Measurements from ENCODE around the gene PPM1H.
"Not testable (repeated sequence)": the region's sequence is repeated elsewhere in the genome, so short reads cannot be mapped to it uniquely, and the experiment has no call there.

Gene PPM1H, protein sequence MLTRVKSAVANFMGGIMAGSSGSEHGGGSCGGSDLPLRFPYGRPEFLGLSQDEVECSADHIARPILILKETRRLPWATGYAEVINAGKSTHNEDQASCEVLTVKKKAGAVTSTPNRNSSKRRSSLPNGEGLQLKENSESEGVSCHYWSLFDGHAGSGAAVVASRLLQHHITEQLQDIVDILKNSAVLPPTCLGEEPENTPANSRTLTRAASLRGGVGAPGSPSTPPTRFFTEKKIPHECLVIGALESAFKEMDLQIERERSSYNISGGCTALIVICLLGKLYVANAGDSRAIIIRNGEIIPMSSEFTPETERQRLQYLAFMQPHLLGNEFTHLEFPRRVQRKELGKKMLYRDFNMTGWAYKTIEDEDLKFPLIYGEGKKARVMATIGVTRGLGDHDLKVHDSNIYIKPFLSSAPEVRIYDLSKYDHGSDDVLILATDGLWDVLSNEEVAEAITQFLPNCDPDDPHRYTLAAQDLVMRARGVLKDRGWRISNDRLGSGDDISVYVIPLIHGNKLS

DNA sequence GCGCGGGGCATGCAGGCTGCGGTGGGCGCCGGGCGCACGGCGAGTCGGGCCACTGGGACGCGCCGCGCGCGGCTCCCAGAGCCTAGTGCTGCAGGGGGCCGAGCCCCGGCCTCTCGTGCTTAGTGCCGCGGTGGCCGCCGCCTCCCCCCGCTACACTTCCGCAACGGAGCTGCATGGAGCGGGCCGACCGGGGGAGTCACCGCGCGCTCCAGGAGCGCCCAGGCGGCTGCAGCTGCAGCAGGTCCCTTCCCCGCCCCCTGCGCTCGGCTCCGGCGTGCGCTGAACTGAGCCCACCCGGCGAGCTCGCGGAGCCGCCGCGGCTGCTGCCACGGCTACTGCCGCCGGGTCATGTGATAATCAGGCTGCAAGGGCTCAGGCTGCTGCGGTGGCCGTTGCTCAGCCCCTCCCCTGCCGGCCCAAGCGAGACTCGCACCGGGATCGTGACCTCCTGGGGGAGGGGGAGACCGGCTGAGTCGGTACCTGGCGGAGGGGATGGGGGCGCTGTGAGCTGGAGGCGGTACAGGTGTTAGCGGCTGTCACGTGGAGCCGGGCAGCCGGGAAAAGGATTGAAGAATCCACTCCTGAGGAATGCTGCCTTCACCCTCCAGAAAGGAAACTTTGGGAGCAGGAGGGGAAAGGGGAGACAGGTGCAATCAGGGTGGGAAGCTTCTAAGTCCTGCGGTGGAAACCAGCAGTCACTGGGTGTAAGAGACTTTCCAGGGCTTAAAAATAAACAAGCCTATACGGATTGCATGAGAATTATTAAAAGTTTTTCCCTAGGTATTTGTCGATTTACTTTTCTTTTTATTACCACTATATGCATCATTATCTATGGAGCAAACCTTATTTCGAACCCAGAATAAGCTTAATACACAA lies at the start of gene PPM1H:
Gene PPM1H, minus strand, starts transcription at position 352 of the 876 bp plus-strand sequence. CDS start 414 bp downstream, outside the sequence.
- peak; percentile 72 for DNase-seq
- in situ Hi-C loops (cut with HindIII; ENCODE audit: low pct_ligation_motif_present, low pct_unique_long_range_greater_than_20kb, low sequenced_read_pairs): no loop called here

DNA sequence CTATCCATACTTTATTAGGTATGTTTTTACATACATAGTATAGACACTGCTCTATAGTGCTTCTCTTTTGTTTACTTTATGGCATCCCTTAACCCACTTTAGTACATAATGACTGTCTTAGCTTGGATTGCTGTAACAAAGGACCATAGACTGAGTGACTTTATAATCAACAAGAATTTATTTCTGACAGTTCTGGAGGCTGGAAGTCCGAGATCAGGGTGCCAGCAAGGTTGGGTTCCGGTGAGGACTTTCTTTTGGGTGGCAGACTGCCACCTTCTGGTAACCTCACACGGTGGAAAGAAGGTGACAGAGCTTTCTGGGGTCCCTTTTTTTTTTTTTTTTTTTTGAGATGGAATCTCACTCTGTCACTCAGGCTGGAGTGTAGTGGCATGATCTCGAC lies 48.6 kb upstream of the PPM1H start:
- peak; percentile 19 for DNase-seq
- in situ Hi-C loops (cut with HindIII; ENCODE audit: low pct_ligation_motif_present, low pct_unique_long_range_greater_than_20kb, low sequenced_read_pairs): no loop called here

DNA sequence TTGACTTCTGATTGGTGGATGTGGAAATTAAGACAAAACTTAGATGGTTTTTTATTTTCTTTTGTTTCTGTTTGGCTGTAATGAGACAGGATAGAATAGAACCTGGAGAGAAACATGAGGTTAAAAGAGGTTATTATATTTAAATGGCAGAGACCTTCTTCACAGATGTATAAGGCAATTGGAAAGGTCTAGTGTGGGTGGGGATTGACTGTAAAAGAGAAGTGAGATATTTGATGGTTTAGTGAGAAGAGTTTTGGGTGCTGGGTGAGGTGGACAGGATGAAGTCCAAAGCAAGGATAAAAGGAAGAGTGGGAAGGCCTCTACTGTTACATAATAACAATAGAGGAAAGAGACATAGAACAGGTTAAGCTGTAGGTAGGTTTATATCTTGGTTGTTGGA lies 43.8 kb upstream of the PPM1H start:
- DNase-seq: no peak
- in situ Hi-C loops (cut with HindIII; ENCODE audit: low pct_ligation_motif_present, low pct_unique_long_range_greater_than_20kb, low sequenced_read_pairs): no loop called here

DNA sequence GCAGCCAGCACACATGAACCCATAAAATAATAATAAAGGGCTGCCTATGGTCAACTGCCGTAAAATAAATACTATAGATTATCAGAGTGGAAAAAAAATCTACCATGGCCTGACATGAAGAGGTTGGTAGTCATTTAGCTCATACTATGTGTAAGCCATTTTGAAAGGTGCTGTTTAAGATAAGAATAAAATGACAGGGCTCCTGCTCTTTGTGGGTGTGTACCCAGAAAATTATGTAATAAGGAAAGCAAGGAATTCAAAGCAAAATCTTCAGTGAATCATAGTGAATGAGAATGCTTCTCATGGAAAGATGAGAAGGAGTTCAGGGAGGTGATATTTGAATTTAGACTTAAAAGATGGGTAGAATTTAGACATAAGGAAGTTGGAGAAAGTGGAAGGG lies 42.9 kb upstream of the PPM1H start:
- in situ Hi-C loops (cut with HindIII; ENCODE audit: low pct_ligation_motif_present, low pct_unique_long_range_greater_than_20kb, low sequenced_read_pairs): no loop called here
- no peak for DNase-seq

DNA sequence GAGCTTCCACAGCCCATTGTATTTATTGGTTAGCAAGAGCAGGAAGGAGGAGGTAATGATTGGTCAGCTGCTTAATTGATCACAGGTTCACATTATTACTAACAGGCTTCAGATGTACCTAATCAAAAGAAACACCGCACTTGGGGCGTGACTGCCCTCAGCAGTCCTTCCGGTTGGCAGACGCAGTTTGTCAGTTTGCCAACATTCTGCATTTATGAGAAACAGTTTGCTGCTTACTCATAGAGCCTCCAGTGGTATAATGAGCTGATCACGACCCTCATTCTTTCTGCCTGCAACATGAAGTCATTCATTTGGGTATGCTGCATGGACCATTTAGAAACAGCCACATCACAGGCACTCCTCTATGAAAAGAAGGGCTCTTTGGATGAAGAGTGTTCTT lies 42.5 kb upstream of the PPM1H start:
- in situ Hi-C loops (cut with HindIII; ENCODE audit: low pct_ligation_motif_present, low pct_unique_long_range_greater_than_20kb, low sequenced_read_pairs): no loop called here

DNA sequence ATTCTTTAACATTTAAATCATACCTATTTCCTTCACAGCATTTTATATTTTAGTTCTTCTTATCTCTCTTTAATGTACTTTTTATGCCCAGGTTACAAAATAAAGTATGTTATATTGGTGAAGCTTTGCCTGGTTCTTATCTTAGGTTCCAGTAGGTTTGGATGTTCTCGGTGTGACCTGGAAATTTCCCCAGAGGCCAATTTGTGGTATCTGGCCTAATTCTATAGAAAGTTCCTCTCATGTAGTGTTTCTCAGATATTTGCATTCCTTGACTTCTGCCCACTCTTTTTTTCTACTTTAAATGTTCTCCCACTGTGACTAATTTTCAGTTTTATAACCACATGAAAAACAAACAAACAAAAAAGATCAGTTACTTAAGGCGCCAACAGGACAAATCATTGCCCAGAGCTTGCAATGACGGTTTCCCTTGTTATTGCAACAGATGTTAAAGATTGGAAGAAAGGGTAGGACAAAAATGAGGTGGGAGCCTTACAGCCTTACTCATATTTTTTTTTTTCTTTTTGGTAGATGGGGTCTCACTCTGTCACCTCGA lies 41.2 kb upstream of the PPM1H start:
- DNase-seq: no peak
- in situ Hi-C loops (cut with HindIII; ENCODE audit: low pct_ligation_motif_present, low pct_unique_long_range_greater_than_20kb, low sequenced_read_pairs): no loop called here

More for the DNA sequence above, 42.5 kb upstream of the PPM1H start:
- no peak for DNase-seq

DNA sequence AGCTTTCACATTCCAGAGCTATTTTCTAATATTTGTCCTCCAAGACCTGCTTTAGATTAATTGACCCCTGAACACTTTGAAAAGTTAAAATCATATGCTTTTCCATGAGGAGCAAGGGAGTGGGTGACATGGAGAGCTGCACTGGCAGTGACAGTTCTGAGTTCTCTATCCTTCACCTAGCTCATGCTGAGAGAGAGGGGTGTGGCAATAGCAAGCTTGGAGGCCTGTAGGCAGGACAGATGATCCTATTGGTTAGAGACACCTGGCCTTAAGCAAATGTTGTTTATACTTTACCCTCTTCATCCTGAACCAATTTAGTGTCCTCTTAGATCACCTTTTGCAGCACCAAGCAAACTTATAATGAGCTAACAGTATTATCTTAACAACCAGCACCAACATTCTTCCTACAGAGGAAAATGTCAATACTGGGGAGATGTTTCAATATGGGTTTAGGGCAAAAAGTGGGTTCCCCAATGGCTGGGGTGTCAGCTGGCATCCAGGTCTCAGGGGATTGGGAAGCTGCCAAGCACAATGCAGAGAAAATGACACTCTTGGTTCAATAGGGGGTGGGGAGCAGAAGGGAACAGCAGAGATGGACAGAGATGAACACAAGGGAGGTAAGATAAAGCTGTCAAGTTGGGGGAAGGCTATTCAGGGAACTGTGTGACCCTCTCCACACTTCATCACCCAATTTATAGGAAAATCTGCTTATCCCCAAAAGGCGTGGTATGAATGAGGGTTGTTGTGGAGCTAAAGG lies 37.0 kb upstream of the PPM1H start:
- in situ Hi-C loops (cut with HindIII; ENCODE audit: low pct_ligation_motif_present, low pct_unique_long_range_greater_than_20kb, low sequenced_read_pairs): no loop called here
- no peak for DNase-seq

DNA sequence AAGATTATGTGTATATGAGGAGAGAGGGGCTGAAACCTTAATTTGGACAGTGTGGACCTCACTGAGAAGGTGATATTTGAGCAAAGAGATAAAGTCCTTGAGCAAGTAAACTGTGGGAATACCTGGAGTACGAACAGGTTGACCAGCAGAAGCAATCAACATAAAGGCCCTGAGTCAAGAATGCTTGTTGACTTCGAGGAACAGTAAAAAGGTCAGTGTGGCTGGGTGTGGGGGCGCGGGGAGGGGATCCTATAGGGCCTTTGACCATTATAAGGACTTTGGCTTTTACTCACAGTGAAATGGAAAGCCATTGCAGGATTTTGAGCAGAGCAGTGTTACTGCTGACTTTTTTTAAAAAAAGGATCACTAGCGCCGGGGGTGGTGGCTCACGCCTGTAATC lies 34.7 kb upstream of the PPM1H start:
- in situ Hi-C loops (cut with HindIII; ENCODE audit: low pct_ligation_motif_present, low pct_unique_long_range_greater_than_20kb, low sequenced_read_pairs): no loop called here
- DNase-seq: no peak

DNA sequence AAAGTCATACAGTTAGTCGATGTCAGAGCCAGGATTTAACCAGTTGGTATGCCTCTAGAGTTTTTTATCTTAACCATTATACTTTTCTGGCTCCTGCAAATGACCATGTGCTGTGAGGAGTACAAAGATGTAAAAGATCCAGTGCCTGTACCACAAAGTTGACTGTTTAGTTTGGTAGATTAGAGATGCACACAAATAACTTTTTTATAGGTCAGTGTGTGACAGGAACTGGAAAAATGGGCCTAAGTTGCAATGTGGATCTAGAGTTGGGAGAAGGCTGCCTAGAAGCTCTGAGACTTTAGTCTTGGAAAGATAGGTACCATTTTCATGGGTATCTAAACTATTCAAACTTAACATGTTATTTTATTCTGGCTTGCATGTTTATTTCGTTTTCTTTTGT lies 32.8 kb upstream of the PPM1H start:
- no peak for DNase-seq
- in situ Hi-C loops (cut with HindIII; ENCODE audit: low pct_ligation_motif_present, low pct_unique_long_range_greater_than_20kb, low sequenced_read_pairs): no loop called here

DNA sequence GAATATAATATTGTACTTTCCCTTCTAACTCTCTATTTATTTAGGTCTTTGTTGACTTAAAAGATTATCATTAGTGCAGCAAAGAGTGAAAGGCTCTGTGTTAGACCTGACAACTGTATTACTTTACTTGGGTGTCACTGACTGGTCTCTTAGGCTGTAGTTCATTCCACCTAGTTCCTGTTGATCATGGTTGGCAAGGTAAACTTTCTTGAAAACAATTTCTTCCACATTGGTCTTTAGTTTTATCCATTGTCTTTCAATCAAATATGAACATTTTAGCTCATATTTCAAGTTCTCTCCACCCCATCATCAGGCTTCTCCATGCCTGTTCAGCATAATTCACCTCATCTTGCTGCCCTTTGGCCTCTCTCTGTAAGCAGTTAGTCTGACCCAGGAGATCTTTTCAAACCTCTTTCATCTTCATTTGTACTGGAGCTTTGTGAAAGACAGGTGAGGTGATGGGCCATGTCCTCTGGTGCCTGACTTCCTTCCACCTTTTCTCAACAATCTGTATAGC lies 32.1 kb upstream of the PPM1H start:
- in situ Hi-C loops (cut with HindIII; ENCODE audit: low pct_ligation_motif_present, low pct_unique_long_range_greater_than_20kb, low sequenced_read_pairs): no loop called here
- no peak for DNase-seq

DNA sequence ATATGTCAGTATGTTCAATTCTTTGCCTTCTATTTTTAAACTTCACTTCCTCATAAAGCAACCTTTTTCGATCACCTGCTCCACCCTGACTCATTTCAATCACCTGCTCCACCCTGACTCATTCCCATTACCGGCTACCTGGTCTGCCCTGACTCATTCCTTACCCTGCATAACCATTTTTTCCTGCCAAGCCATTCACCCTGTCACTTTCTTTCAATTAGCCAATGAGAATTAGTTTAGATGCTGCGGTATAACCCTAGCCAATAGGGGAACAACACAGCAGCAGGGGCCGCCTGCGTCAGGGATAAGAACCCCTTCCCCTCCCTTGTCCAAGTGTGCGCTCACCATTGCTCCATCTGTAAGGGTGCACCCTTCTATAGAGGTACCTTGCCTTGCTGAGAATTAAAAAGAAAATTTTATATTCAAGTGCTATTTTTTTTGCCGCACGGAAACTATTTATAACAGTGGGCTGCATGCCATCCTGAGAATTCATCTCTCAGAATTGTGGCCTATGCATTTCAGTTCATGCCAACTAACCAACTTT lies 31.6 kb upstream of the PPM1H start:
- in situ Hi-C loops (cut with HindIII; ENCODE audit: low pct_ligation_motif_present, low pct_unique_long_range_greater_than_20kb, low sequenced_read_pairs); DNase-seq: not testable (repeated sequence)

DNA sequence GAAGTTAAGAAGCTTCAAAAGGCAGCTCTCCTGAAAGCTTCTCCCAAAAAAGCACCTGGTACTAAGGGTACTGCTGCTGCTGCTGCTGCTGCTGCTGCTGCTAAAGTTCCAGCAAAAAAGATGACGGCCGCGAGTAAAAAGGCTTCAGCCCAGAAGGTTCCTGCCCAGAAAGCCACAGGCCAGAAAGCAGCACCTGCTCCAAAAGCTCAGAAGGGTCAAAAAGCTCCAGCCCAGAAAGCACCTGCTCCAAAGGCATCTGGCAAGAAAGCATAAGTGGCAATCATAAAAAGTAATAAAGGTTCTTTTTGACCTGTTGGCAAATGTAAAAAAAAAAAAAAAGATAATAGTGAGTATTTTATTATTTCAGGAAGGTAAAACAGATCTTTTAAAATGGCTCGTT lies 30.8 kb upstream of the PPM1H start:
- in situ Hi-C loops (cut with HindIII; ENCODE audit: low pct_ligation_motif_present, low pct_unique_long_range_greater_than_20kb, low sequenced_read_pairs); DNase-seq: not testable (repeated sequence)

DNA sequence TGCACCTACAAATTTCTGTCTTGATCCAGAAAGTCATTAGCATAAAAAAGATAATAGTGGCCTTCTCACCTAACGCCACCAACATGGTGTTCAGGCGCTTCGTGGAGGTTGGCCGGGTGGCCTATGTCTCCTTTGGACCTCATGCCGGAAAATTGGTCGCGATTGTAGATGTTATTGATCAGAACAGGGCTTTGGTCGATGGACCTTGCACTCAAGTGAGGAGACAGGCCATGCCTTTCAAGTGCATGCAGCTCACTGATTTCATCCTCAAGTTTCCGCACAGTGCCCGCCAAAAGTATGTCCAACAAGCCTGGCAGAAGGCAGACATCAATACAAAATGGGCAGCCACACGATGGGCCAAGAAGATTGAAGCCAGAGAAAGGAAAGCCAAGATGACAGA lies 30.3 kb upstream of the PPM1H start:
- DNase-seq; in situ Hi-C loops (cut with HindIII; ENCODE audit: low pct_ligation_motif_present, low pct_unique_long_range_greater_than_20kb, low sequenced_read_pairs): not testable (repeated sequence)

DNA sequence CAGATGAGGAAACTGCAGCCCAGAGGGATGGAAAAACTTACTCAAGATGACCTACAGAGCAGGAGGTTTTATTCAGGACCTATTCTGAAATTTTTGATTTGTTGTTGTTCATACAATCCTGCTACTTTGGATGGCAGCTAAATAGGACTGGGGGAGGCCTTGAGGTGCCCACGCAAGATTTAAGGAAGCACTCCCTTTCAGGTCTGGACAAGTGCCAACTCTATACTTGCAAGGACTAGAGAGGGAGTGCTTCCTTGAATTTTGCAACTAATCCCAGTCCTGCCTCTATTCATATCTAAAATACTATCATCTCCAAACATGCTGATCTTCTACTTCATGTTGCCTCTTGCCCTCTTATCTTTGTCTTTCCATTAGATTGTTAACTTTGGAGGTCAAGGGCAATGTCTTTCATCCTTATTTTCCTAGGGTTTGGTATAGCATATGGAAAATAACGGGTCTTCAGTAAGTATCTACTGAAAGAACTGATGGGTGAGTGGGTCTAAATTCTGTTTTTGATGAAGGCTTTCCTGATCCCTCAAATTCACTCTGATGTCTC lies 28.6 kb upstream of the PPM1H start:
- DNase-seq: no peak
- in situ Hi-C loops (cut with HindIII; ENCODE audit: low pct_ligation_motif_present, low pct_unique_long_range_greater_than_20kb, low sequenced_read_pairs): no loop called here

DNA sequence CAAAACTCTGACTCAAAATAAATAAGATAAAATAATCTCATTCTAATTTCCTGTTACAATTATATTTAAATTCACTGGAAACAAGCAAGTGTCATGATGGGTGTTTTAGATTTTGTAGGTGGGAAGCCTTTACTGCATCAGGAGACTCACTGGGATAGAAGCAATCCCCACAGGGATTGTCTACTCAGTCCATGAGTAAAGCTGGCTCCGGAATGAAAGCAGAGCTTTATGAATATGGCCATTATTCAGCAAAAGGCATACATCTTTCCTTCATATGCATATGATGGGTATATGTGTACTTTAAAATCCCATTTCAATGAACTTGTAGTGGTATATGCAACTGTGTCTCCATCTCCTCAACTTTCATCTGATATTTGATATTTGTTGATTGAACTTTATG lies 25.4 kb upstream of the PPM1H start:
- in situ Hi-C loops (cut with HindIII; ENCODE audit: low pct_ligation_motif_present, low pct_unique_long_range_greater_than_20kb, low sequenced_read_pairs): no loop called here
- no peak for DNase-seq

DNA sequence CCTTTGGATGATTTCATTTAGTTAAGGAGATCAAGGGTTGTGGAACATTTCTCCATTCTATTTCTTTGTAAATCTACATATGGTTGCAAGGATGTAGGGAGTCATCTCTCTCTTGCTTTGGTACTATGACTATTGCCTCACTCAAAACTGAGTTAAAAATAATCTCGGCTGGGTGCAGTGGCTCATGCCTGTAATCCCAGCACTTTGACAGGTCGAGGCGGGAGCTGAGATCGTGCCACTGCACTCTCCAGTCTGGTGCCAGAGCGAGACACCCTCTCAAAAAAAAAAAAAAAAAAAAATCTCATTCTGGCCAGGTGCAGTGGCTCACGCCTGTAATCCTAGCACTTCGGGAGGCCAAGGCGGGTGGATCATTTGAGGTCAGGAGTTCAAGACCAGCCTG lies 24.8 kb upstream of the PPM1H start:
- in situ Hi-C loops (cut with HindIII; ENCODE audit: low pct_ligation_motif_present, low pct_unique_long_range_greater_than_20kb, low sequenced_read_pairs): no loop called here
- DNase-seq: no peak

DNA sequence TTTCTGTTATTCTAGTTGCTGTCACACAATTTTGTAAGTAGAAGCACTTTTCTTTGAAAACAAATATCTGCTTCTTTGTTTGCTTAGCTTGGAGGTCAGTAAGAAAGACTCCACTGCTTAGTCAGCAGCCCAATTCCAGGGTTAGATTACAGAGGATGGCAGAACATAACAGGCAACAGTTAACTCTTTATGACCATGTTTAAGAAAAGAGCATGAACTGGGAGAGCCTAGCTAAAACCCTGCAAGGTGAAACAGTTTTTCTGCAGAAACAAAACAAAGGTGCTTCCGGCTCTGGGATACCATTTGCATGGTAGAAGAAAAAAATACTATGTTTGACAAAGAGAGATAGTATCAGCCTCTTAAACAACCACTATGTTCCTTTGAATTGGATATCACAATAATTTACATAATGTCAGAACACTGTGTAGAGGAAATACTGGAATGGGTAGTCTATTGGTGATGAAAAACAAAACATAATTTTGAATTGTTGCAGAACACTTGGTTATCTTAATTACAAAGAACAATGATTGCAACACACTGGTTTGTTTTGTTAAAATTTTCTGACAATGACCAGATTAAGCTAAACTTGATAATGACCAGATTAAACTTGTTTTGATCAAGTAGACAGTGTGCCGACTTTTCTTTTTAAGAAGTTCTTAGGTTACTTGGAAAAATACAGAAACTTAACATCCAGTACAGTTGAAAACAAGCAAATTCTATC lies 22.4 kb upstream of the PPM1H start:
- in situ Hi-C loops (cut with HindIII; ENCODE audit: low pct_ligation_motif_present, low pct_unique_long_range_greater_than_20kb, low sequenced_read_pairs): no loop called here

More for the DNA sequence above, 22.4 kb upstream of the PPM1H start:
- no peak for DNase-seq
